GM19240 (cell line): Measurements from ENCODE around the gene P2RX7.
"Not testable (repeated sequence)": the region's sequence is repeated elsewhere in the genome, so short reads cannot be mapped to it uniquely, and the experiment has no call there.

Source experiments
- DNase-seq: peaks from one replicate; pipeline ENCODE4 v3.0.0; 2011; ENCODE audit warnings: low spot score; ENCODE audit not compliant: insufficient read length

P2RX7 gene

DNA sequence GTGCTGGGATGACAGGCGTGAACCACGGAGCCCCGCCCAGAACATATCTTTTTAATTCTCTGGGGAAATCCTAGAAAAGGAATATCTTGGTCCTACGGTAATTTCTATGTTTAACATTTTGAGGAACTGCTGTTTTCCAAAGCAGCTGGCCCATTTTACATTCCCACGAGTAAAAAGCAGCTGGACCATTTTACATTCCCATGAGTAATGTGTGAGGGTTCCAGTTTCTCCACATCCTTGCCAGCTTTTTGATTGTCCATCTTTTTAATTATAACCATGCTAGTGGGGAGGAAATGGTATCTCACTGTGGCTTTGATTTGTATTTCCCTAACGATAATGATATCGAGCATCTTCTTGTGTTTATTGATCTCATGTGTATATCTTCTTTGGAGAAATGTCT, 72.8 kb downstream of the P2RX7 start:
- no peak for DNase-seq

- not testable (repeated sequence) for DNase-seq
These were observed 75.9 kb downstream of the P2RX7 start for GRCh38 chr12:121208571-121208970.

DNA sequence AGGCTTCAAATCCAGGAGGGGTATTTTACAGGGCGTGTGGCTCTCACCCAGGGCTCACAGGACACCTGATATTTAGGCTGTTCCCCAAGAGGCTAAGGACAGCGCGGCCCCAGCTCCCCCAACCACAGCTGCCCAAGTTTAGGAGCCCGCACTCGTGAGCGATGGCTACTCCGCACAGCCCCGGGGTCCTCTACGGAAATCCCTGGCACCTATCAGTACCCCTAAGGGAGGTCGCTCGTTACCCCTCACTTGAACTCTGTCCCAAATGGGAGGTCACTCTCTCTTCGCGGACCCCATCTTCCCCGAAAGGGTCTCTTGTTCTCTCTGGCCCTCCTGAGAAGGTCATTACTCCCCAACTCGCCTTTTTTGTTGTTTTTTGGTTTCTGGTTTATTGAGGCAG, 76.5 kb downstream of the P2RX7 start:
- DNase-seq, result no peak

- peak; percentile 77 for DNase-seq
These were observed 77.2 kb downstream of the P2RX7 start, which contains the start of gene P2RX4 for GRCh38 chr12:121209624-121210572. Gene P2RX4 (plus strand): TSS chr12:121210129. CDS start chr12:121210165, 36 bp downstream.

- no peak for DNase-seq
These were observed 80.2 kb downstream of the P2RX7 start for GRCh38 chr12:121212875-121213274.

DNA sequence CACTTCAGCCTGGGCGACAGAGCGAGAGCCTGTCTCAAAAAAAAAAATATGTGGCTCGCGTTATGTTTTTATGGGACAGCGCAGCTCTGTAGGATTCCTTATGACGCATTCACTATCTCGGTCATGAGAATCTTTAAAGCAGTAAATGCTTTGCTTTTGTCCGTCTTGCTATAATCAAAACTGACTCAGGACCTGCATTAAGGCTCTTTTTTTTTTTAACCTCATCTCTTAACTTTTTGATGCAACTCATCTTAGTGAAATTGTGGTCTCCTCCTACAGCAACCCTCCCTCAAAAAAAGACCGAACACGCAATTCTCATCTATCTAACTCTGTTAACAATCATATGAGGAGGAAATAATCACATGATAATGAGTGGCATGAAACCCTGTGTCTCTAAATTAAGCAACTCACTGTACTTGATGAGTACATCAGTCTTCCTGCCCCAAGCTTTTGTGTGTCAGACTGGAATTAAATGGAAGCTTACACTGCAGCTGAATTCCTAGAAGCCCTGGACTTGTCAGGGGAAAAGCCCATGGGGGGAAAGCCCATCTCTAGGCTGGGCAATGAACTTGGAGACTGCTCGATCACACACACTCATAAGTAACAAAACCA, 81.6 kb downstream of the P2RX7 start:
- DNase-seq, result no peak

GRCh38 chr12:121214855-121215745, 82.4 kb downstream of the P2RX7 start:
- no peak for DNase-seq

GRCh38 chr12:121216102-121216501, 83.4 kb downstream of the P2RX7 start:
- DNase-seq, result no peak

GRCh38 chr12:121217063-121217462, 84.4 kb downstream of the P2RX7 start:
- DNase-seq, result no peak

GRCh38 chr12:121217761-121218160, 85.1 kb downstream of the P2RX7 start:
- DNase-seq, result no peak

- DNase-seq, result no peak
These were observed 86.1 kb downstream of the P2RX7 start for GRCh38 chr12:121218588-121219352.

DNA sequence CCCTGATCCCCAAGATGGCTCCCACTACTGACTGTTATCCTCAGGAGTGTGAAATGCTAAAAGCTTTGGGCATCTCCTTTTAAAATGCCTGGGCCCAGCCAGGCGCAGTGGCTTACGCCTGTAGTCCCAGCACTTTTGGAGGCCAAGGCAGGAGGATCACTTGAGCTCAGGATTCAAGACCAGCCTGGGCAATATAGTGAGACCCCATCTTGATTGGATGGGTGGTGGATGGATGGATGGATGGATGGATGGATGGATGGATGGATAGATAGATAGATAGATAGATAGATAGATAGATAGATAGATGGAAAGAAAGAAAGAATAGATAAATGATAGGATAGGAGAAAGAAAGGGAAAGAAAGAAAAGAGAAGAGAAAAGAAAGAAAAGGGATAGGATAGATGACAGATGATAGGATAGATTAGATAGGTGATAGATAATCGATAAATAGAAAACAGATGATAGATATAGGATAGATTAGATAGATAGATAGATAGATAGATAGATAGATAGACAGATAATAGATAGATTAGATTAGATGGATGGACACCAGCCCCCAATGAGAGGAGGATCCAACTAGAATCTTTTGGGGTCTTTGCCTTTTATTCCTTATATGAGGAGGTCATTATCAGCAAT, 86.8 kb downstream of the P2RX7 start:
- no peak for DNase-seq

GRCh38 chr12:121222847-121223246, 90.2 kb downstream of the P2RX7 start:
- no peak for DNase-seq

DNA sequence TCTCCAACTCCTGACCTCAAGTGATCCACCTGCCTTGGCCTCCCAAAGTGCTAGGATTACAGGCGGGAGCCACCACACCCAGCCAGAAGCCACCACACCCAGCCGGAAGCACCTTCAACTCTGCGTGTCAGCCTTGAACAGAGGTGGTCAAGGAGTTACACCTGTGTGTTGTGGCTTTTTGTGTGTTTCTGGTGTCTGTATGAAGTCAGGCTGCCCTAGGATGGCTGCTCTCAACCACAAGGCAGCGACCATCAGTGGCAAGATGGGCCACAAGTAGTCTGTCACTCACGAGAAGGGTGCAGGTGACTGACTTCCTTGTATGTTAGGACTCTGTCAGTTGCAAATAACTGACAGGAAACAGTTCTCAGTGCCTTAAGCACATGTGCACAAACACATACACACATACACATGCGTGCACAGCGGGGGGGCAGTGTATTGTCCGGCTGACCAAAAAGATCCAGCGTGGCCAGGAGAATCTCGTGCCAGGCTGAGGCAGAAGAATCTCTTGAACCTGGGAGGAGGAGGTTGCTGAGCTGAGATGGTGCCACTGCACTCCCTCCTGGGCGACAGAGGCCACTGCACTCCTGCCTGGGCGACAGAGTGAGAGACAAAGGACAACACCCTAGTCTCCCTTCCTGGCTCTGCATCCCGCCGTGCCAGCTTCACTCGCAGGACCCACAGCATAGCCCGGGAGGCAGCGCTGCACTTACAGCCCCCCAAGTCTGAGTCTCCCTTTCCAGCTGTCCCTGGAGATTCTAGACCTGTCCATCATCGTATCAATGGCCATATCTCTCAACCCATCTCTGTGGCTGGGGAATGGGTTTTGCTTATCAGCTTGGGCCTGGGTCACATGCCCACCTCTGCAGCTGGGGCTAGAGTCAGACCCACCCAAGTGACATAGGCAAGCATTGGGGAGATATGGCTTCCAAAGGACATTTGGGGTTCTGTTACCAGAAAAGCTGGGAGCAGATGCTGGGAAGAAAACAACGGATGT, 90.9 kb downstream of the P2RX7 start:
- no peak for DNase-seq

- no peak for DNase-seq
These were observed 91.9 kb downstream of the P2RX7 start for GRCh38 chr12:121224591-121224990.

DNA sequence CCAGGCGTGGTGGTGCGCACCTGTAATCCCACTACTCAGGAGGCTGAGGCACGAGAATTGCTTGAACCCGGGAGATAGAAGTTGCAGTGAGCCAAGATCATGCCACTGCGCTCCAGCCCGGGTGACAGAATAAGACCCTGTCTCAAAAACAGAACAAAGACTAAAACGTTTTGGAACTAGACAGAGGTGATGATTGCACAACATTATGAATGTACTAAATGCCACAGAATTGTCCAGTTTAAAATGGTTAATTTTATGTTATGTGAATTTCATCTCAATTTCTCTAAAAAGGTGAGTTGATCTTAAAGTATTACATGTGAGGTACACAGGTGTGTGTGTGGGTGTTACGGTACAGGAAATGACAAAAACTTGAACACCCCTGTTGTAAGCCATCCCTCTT, 93.7 kb downstream of the P2RX7 start:
- no peak for DNase-seq

- not testable (repeated sequence) for DNase-seq
These were observed 94.2 kb downstream of the P2RX7 start for GRCh38 chr12:121226871-121227270.

- peak; percentile 74 for DNase-seq
These were observed 94.6 kb downstream of the P2RX7 start for GRCh38 chr12:121227294-121227693.
